GM19372 (cell line): ENCODE data around the gene UVRAG.
"Not testable (repeated sequence)": the region's sequence is repeated elsewhere in the genome, so short reads cannot be mapped to it uniquely, and the experiment has no call there.

Experiments
- ATAC-seq: cut with Tn5 transposase; IDR thresholded peaks from one replicate; pipeline ENCODE4 v1.9.1; 2021; ENCODE audit warnings: mild to moderate bottlenecking, low read depth, moderate library complexity; ENCODE audit not compliant: unreplicated experiment

Gene UVRAG

DNA sequence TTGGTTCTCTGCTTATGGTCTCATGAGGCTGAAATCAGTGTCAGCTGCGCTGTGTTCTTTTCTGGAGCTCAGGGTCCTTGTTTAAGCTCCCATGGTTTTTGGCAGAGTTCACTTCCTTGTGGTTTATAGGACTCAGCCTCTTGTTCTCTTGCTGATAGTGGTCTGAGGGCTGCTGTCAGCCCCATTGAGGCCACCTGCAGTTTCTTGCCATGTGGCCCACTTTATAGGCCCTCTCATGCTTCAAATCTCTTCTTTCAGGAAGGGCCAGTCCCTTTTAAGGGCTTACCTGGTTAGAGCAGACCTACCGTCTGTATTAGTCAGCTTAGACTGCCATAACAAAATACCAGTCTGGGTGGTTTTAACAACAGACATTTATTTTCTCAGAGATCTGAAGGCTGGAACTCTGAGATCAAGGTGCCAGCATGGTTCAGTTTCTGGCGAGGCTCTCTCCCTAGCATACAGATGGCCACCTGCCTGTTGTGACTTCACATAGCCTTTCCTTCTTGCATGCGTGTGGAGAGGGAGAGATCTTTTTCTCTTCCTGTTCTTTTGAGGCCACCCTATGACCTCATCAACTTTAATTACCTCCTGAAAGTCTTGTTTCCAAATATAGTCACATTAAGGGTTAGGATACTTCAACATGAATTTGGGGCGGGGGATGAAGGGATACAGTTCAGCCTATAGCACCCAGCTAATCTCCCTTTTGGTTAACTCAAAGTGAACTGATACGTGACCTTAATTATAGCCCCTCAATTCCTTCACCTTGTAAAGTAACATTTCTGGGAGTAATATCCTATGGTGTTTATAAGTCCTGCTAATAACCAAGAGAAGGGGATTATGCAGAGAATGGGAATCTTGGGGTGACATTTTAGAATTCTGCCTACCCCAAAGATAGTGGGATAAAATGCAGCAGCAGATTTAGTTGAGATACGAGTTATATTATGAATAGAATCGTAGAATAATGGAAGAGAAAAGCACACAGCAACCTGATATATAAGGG lies 131.8 kb downstream of the UVRAG start:
- no peak for ATAC-seq

GRCh38 chr11:75949023-75949672 lies 134.1 kb downstream of the UVRAG start:
- ATAC-seq: no peak

GRCh38 chr11:75950141-75950540 lies 135.1 kb downstream of the UVRAG start:
- no peak for ATAC-seq

DNA sequence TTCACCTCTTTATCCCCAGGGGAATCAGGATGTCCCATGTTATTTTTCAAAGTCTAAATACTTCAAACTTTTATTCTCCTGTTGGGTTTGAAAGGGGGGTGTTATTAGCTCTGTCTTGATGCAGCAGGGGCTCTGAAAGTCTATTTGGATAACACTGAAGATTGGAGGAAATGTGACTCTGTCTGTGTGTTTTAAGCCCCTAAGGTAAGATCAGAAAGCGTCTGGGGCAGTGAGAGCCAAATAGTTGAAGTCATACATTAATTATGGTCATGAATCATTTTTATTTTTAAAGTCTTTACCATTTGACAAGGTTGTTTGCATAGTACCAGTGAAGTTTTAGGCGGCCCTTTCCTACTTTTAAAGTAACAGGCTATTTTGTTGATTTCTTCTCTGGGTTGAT lies 139.0 kb downstream of the UVRAG start:
- no peak for ATAC-seq

GRCh38 chr11:75955443-75955842 lies 140.4 kb downstream of the UVRAG start:
- ATAC-seq: no peak

- ATAC-seq: no peak
Measured at GRCh38 chr11:75959540-75959939, 144.5 kb downstream of the UVRAG start.

- no peak for ATAC-seq
Measured at GRCh38 chr11:75964071-75964470, 149.1 kb downstream of the UVRAG start.

DNA sequence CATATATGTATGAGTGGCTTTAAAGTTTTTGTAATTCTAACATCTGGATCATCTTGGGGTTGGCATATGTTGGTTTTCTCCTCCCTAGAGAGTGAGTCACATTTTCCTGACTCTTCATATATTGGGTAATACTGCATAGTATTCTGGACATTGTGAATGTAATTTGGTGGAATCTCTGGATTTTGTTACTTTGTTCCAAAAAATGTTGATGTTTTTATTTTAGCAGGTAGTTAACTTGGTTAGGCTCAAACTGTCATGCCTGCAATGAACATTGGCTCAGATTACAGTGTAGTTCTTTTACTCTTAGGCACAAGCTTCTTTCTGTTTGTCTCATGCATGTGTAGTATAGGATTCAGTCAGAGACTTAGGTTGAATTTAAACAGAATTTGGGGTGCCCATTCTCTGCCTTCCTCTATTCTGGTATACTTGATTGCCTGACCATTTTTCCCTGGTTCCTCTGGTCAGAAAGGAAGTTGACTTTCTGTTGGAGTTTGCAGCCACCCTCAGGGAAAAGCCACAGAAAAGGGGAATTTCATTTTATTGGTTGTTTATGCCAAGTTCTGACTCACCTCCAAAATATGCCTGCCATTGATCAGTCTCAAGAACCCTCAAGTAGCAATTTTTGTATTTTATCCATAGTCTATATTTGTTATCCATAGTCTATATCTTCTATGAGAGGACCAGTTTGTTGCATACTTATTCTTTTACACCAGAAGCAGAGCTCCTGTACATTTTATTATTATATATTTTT lies 151.7 kb downstream of the UVRAG start:
- ATAC-seq: no peak

DNA sequence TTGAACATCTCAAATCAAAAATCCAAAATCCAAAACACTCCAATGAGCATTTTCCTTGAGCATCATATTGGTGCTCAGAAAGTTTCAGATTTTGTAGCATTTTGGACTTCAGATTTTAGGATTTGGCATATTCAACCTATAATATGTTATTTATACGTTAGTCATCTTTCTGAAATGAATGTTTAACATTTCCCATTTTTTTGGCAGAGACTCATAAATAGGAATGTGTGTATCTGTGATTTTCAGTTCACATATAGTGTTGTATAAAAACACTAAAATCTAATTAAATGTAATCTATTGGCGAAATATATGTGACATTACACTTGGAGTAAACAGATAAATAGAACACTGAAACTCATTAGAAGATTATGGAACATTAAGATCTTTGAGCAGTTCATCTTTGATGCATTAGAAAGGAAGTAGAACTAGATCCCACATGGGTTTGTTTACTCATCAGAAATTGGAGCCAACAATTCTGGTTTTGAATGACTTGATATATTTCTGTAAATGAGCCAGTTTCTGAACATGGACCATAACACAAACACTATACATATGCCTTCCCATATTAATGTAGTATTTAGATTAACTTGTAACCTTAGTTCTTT lies 153.1 kb downstream of the UVRAG start:
- ATAC-seq: no peak

GRCh38 chr11:75969626-75970308 lies 154.8 kb downstream of the UVRAG start:
- no peak for ATAC-seq

- not testable (repeated sequence) for ATAC-seq
Measured at GRCh38 chr11:75973710-75974109, 158.7 kb downstream of the UVRAG start.

GRCh38 chr11:75979075-75979474 lies 164.1 kb downstream of the UVRAG start:
- ATAC-seq: not testable (repeated sequence)

- ATAC-seq: not testable (repeated sequence)
Measured at GRCh38 chr11:75979479-75980027, 164.5 kb downstream of the UVRAG start.

GRCh38 chr11:75980031-75980430 lies 165.0 kb downstream of the UVRAG start:
- ATAC-seq: no peak

GRCh38 chr11:75981546-75981945 lies 166.5 kb downstream of the UVRAG start:
- ATAC-seq: no peak

DNA sequence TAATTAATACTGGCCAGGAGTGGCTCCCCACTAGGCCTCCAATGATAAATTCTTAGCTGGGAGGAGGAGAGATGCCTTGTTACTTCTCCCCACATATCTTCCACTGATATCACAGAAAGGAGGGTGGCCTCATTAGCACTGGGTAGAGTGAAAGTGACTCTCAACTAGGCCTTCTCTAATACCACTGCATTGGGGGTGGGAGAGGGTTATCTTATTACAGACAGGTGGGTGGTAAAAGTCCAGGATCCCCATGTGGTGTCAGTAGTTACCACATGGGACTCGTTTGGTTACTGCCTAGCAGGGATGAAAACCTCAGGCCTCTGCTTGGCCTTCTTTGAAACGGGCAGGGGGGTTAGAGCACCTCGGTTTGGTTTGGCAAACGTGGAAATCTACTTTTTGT lies 167.3 kb downstream of the UVRAG start:
- ATAC-seq: no peak

DNA sequence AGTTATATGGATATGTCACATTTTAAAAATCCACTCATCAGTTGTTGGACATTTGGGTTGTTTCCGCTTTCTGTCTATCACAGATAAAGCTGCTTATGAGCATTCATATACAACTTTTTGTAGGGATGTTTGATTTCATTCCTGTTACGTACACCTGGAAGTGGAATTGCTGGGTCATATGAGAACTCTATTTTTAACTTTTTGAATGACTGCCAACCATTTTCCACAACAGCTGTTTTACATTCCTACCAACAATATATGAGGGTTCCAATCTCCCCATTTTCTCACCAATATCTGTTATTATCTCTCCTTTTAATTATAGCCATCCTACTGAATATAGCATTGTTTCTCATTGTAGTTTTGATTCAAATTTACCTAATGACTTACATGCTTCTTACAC lies 172.0 kb downstream of the UVRAG start:
- no peak for ATAC-seq

- ATAC-seq: no peak
Measured at GRCh38 chr11:75993126-75993525, 178.1 kb downstream of the UVRAG start.

GRCh38 chr11:75994616-75995015 lies 179.6 kb downstream of the UVRAG start:
- no peak for ATAC-seq
